DND-41 (cell line): ENCODE measurements around the gene FAM210B.

Experiments
- CTCF ChIP-seq: IDR thresholded peaks from 2 replicates; pipeline ENCODE4 v1.5.1; 2012; ENCODE audit warnings: borderline replicate concordance, low read length, moderate library complexity, mild to moderate bottlenecking; ENCODE audit not compliant: poor library complexity, severe bottlenecking; ENCODE audit errors: extremely low read depth
- EZH2 ChIP-seq: IDR thresholded peaks from 3 replicates; pipeline ENCODE4 v1.6.1; 2012; ENCODE audit warnings: borderline replicate concordance, low read depth, mild to moderate bottlenecking, moderate library complexity, low read length, inconsistent platforms; ENCODE audit not compliant: severe bottlenecking

DNA sequence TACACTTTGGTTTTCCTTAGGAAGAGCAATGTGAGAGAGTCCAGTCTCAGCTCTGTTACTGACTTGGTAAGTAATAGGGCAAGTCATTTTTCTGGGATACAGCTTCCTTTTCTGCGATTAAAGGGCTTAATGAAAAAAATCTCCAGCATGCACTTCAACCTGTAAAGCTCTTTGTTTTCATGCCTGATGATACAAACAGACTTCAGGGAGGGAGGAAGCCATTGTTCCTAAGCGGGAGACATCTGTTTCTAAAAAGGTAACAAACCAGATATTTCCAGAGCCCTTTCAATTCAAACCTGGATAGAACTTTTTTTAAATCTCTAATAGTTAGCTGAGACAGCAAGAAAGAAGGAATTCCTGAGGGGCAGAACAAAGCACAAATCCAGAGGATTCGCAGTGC, 48.1 kb downstream of the FAM210B start:
- TF ChIP-seq CTCF (no peak), EZH2 (no peak)
